Fibroblast of the aortic adventitia (primary cell): Measurements from ENCODE around the gene RIMS4. TPM values are rescaled to one million over a fixed set of nuclear protein-coding genes. Genes with fewer than 3 reads are reported as not detected.

ENCODE experiments used
- DNase-seq: peaks from one replicate; pipeline ENCODE4 v3.0.0-alpha.2; 2010; ENCODE audit warnings: low read depth
- H3K4me3 ChIP-seq: 2 replicates; pipeline ENCODE4 v1.5.1; 2011; ENCODE audit warnings: low read depth, mild to moderate bottlenecking, control low read depth, low read length, moderate library complexity
- CTCF ChIP-seq: IDR thresholded peaks from 2 replicates; pipeline ENCODE4 v1.5.1; 2011; ENCODE audit warnings: mild to moderate bottlenecking, low read length, control low read depth, inconsistent platforms; ENCODE audit not compliant: insufficient read depth
- total RNA-seq: library from RNA; depleted of rRNA; stranded (reverse); fragments of >200 nt; gene quantifications from 2 replicates; pipeline ENCODE4 v1.2.3, GENCODE V29; 2012; ENCODE audit warnings: low replicate concordance

Gene RIMS4
- total RNA-seq, 1 donor = 0.27 TPM

DNA sequence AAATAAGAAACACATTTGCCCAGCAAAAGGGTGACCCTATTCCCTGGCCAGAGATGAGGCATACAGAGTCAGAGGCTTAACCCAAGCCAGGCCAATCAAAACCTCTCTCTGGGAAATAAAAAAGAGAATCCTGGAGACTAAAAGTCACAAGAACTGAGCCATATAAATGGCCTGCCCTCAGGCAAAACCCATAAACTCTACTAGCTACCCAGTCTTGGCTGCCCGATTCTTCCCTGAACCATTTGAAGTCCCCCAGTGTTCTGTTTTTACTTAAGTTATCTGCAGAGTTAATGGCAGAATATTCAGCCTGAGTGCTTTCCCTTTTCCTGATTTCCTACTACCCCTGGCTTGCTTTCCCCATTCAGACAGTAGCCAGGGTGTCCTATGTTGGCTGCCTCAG lies 50.8 kb downstream of the RIMS4 start:
- H3K4me3 ChIP-seq = no peak overlapping the region
- no peak for DNase-seq
- TF ChIP-seq CTCF = no peak

DNA sequence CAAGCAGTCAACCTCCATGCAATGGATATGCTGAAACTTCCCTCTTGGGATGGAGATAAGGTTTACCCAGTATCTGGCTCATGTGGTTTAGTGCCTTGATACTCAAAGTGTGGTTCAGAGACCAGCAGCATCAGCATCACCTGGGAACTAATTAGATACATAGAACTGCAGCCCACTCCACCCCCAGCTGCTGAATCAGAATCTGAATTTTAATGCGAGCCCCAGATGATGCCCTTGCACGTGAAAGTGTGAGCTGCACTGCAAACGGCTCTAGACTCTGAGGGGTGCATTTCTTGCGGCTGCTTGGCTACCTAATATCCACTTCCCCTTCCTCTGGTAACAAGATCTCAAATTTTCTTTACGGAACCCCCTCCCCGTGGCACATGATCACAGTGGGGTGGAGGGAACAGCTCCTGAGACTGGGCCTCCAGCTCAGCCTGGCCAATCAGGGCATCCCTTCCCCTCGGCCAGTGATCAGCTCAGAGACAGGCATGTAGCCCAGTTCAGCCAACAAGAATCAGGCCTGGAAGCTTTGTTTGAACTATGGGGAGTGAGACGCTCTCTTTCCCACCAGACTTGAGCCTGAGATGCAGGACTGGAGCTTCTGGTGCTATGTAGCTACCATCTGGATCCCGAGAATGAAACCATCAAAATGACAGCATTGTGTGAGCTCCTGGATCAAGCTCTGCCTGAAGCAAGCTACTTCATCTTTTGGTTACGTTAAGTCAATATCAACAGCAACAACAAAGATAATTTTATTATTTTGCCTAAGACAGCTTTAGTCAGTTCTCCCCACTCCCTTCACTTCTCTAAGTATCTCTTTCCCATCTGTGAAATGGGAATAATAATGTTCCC lies 51.9 kb downstream of the RIMS4 start:
- no peak for DNase-seq
- no peak for TF ChIP-seq CTCF
- no peak overlapping the region for H3K4me3 ChIP-seq

- DNase-seq = no peak
- H3K4me3 ChIP-seq = no peak overlapping the region
- TF ChIP-seq CTCF = no peak
These were observed 53.4 kb downstream of the RIMS4 start for GRCh38 chr20:44756956-44757355.

- no peak for TF ChIP-seq CTCF
- DNase-seq = no peak
- H3K4me3 ChIP-seq = no peak overlapping the region
These were observed 54.2 kb downstream of the RIMS4 start for GRCh38 chr20:44756011-44756688.

GRCh38 chr20:44754554-44754953 lies 55.8 kb downstream of the RIMS4 start:
- no peak for DNase-seq
- H3K4me3 ChIP-seq = no peak overlapping the region
- TF ChIP-seq CTCF = no peak

DNA sequence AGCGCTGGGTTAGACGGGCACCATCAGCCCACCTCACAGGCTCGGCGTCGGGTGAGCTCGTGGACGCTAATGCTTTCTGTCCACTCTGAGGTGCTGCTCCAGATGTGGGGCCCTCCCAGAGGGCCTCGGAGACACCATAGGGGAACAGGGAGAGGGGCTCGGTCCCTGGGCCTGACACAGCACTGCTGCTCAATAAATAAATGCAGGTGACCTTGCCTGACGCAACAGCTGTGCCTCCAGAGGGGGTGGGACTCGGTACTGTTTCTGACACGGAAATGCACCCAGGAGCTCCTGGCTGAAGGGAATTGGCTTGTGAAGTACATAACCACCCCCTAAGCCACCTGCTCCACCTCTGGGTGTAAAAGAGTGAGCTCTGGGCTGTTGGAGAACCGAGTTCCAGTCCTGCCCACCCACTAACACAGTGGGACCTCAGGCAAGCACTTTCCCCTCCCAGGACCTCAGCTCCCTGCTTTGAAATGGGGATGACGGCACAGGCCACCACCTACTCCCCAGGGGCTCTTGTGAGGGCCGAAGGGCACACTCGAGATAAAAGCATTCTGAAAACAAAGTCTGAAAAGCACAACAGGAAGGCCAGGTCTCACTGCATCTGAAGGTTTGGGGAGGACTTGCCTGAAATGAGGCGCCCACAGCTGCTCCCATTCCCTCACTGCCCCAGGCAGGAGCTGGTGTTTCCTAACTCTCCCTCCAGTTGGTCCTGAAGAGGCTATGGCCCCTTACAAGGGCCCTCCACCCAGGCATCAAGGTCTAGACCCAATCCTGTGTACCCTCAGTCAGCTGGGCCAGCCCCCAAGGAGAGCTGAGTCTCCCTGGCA lies 58.0 kb downstream of the RIMS4 start:
- no peak for DNase-seq
- no peak for TF ChIP-seq CTCF
- H3K4me3 ChIP-seq = no peak overlapping the region
